T-helper 2 cell (primary cell): ENCODE data around the gene SLC18A2.

ENCODE experiments used
- DNase-seq, 5 experiments: peaks; one replicate each; pipeline versions ENCODE4 v3.0.0 to v3.0.0-alpha.2; 2012 to 2022

SLC18A2 gene

GRCh38 chr10:117318909-117319308, 78.0 kb downstream of the SLC18A2 start:
- no peak for DNase-seq

GRCh38 chr10:117320050-117320665, 79.2 kb downstream of the SLC18A2 start:
- peak in 1 of 5 experiments; percentile 20 for DNase-seq

- DNase-seq: no peak
Measured at GRCh38 chr10:117322260-117322659, 81.3 kb downstream of the SLC18A2 start.

GRCh38 chr10:117324367-117324766, 83.5 kb downstream of the SLC18A2 start:
- no peak for DNase-seq

- no peak for DNase-seq
Measured at GRCh38 chr10:117327262-117327661, 86.3 kb downstream of the SLC18A2 start.
